Immature natural killer cell (primary cell): ENCODE results near the gene NEK11. TPM values are rescaled to one million over a fixed set of nuclear protein-coding genes. Genes with fewer than 3 reads are reported as not detected.

Experiments used
- DNase-seq, 3 donors: peaks; one replicate each; pipeline ENCODE4 v3.0.0; 2022; ENCODE audit warnings: mixed read lengths in 1 of 3
- H3K27ac Mint-ChIP-seq, 6 donors: one replicate each; pipeline ENCODE4 v1.8.0; 2020; ENCODE audit warnings: mixed read lengths in 6 of 6, mild to moderate bottlenecking in 5 of 6, inconsistent platforms in 4 of 6, moderate library complexity in 3 of 6
- H3K27me3 Mint-ChIP-seq, 3 donors: one replicate each; pipeline ENCODE4 v1.8.0; 2020 to 2021; ENCODE audit warnings: low read depth in 3 of 3, mild to moderate bottlenecking in 3 of 3, mixed read lengths in 3 of 3, moderate library complexity in 3 of 3, inconsistent platforms in 1 of 3
- H3K36me3 Mint-ChIP-seq, 3 donors: one replicate each; pipeline ENCODE4 v1.8.0; 2020; ENCODE audit warnings: mixed read lengths in 3 of 3, inconsistent platforms in 2 of 3, mild to moderate bottlenecking in 2 of 3
- H3K4me1 Mint-ChIP-seq, 2 donors: one replicate each; pipeline ENCODE4 v1.8.0; 2020; ENCODE audit warnings: inconsistent platforms in 2 of 2, mild to moderate bottlenecking in 2 of 2, mixed read lengths in 2 of 2, moderate library complexity in 1 of 2
- H3K4me3 Mint-ChIP-seq, 5 donors: one replicate each; pipeline ENCODE4 v1.8.0; 2020; ENCODE audit warnings: mild to moderate bottlenecking in 5 of 5, mixed read lengths in 5 of 5, inconsistent platforms in 3 of 5, moderate library complexity in 3 of 5
- H3K9me3 Mint-ChIP-seq, 6 donors: one replicate each; pipeline ENCODE4 v1.8.0; 2020; ENCODE audit warnings: mild to moderate bottlenecking in 6 of 6, mixed read lengths in 6 of 6, inconsistent platforms in 4 of 6, moderate library complexity in 3 of 6
- polyA plus RNA-seq, 3 donors: library from polyadenylated mRNA; unstranded; fragments of 300-500 nt; fragmentation: Illumina TruSeq; gene quantifications; one replicate each; pipeline ENCODE4 v1.2.3, GENCODE V29; 2021

Gene NEK11
- polyA plus RNA-seq, 3 donors from 2014 or later: 0.41 to 0.47 TPM; not detected in 1

DNA sequence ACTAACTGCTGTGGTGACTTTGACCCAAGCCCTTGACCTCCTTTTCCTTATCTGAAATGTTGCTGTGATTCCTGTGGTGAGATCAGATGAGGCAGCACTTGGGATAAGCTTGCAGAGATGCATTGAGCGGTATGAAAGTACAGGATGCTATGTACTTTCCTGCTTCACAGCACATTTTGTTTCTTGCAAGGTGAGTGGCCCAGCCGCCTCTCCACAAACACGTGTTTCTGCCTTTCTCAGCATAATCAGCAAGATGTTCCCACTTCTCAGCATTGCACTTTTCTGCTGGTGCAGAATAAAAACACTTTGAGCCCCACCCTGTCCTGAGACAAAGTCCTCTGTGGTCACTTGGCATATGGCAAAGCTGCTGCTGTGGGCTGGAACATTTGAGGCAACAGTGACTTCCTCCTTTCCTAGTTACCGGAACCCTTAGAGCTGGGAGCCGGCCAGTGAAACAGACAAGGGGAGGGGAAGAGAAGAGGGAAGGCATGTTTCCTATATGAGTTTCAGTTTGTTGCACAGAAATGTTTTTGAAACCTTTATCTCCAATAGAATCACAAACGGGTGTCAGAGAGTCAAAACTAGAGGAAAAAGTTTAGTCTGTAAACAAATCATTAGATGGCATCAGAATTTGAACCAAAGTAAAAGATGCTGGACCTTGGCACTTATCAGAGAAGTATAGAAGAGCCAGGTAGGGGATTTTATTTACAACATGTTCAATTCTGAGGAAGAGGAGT is 359.9 kb downstream of the NEK11 start:
- H3K4me3 Mint-ChIP-seq: no peak overlapping the region
- peaks cover 5 to 8% (median 6%) of the 10 kb centered on the region in 3 donors for H3K36me3 Mint-ChIP-seq
- H3K9me3 Mint-ChIP-seq: no peaks in the 10 kb centered on the region
- H3K4me1 Mint-ChIP-seq: peaks cover 15 to 22% of the 10 kb centered on the region in 2 donors
- peaks cover 0 to 3% (median under 1%) of the 10 kb centered on the region in 3 donors for H3K27me3 Mint-ChIP-seq
- H3K27ac Mint-ChIP-seq: peak overlapping the region in 1 of 6 donors; percentile 4
- no peak for DNase-seq

DNA sequence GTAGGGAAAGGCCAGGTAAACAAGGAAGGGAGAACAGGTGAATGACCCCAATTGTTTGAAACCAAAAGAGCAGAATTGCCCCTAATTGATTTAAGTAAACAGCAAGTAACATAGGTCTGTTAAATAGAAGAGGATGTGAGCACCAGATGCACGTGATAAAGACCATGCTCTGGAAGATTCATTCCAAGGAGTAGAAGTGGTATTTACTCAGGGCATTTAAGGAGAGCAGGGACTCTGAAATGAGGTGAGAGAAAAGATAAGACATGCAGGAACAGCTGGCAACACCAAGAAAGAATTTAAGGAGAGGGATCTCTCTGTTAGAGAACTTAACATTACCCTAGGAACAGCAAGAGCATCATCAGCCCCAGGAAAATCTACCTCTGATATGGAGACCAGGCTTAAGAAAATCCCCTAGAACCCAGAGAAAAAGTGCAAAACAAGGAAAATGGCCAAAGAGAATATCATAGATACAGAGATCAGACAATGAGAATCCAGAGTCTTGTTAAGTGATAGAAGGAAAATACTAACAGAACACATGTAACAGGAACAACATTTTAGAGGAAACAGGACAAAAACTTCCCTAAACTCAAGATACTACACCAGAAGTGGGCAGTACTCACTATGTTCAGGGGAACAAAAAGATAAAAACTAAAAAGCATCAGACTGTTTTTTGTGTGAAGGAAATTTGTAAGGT is 361.3 kb downstream of the NEK11 start:
- no peak for DNase-seq
- Mint-ChIP-seq H3K36me3 (peaks cover 5 to 8% (median 6%) of the 10 kb centered on the region in 3 donors), H3K4me1 (peaks cover 5 to 14% of the 10 kb centered on the region in 2 donors), H3K27ac (no peak overlapping the region), H3K4me3 (no peak overlapping the region), H3K9me3 (no peaks in the 10 kb centered on the region), H3K27me3 (peaks cover 0 to 3% (median 0%) of the 10 kb centered on the region in 3 donors)

- peaks cover 0 to 3% (median 0%) of the 10 kb centered on the region in 3 donors for H3K27me3 Mint-ChIP-seq
- H3K36me3 Mint-ChIP-seq: peaks cover 5 to 8% (median 6%) of the 10 kb centered on the region in 3 donors
- no peaks in the 10 kb centered on the region for H3K9me3 Mint-ChIP-seq
- H3K27ac Mint-ChIP-seq: no peak overlapping the region
- DNase-seq: no peak
- peaks cover 5 to 14% of the 10 kb centered on the region in 2 donors for H3K4me1 Mint-ChIP-seq
- no peak overlapping the region for H3K4me3 Mint-ChIP-seq
Observed at GRCh38 chr3:131388490-131388799, 361.8 kb downstream of the NEK11 start.

GRCh38 chr3:131390331-131390730 is 363.7 kb downstream of the NEK11 start:
- Mint-ChIP-seq H3K4me1 (peaks cover 5 to 14% of the 10 kb centered on the region in 2 donors), H3K4me3 (no peak overlapping the region), H3K27ac (no peak overlapping the region), H3K9me3 (no peaks in the 10 kb centered on the region), H3K36me3 (peaks cover 0 to 4% (median 3%) of the 10 kb centered on the region in 3 donors), H3K27me3 (peaks cover 0 to 2% (median 0%) of the 10 kb centered on the region in 3 donors)
- no peak for DNase-seq

- no peak for DNase-seq
- Mint-ChIP-seq H3K4me1 (no peaks in the 10 kb centered on the region), H3K4me3 (no peak overlapping the region), H3K9me3 (no peaks in the 10 kb centered on the region), H3K27me3 (peaks cover 0 to 5% (median 2%) of the 10 kb centered on the region in 3 donors), H3K36me3 (no peaks in the 10 kb centered on the region), H3K27ac (no peak overlapping the region)
Observed at GRCh38 chr3:131393051-131393450, 366.4 kb downstream of the NEK11 start.

DNA sequence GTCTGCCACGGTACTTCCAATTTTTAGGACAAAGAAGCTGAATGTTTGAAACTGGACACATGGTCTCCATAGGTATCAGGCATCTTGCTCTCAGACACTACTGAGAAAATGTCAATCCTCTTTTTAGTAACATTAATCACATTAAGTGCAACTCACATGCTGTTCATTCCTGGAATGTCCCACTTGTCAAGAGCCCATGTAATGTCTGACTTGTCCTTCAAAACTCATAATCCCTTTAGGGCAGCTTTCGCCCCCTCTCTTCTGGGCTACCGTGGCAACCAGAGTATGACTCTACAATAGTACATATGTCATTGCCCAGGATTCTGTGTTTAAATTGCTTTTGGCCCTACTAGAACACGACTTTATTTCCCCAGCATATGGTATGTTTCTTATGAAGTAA is 367.2 kb downstream of the NEK11 start:
- H3K4me1 Mint-ChIP-seq: no peaks in the 10 kb centered on the region
- H3K4me3 Mint-ChIP-seq: no peak overlapping the region
- no peaks in the 10 kb centered on the region for H3K36me3 Mint-ChIP-seq
- no peak overlapping the region for H3K27ac Mint-ChIP-seq
- DNase-seq: no peak
- no peaks in the 10 kb centered on the region for H3K9me3 Mint-ChIP-seq
- peaks cover 0 to 5% (median 2%) of the 10 kb centered on the region in 3 donors for H3K27me3 Mint-ChIP-seq

GRCh38 chr3:131394400-131394799 is 367.7 kb downstream of the NEK11 start:
- no peaks in the 10 kb centered on the region for H3K4me1 Mint-ChIP-seq
- no peak overlapping the region for H3K27ac Mint-ChIP-seq
- no peaks in the 10 kb centered on the region for H3K36me3 Mint-ChIP-seq
- no peak for DNase-seq
- H3K4me3 Mint-ChIP-seq: no peak overlapping the region
- peaks cover 0 to 5% (median 5%) of the 10 kb centered on the region in 3 donors for H3K27me3 Mint-ChIP-seq
- no peaks in the 10 kb centered on the region for H3K9me3 Mint-ChIP-seq

- Mint-ChIP-seq H3K36me3 (no peaks in the 10 kb centered on the region), H3K27me3 (peaks cover 0 to 11% (median 5%) of the 10 kb centered on the region in 3 donors), H3K4me1 (no peaks in the 10 kb centered on the region), H3K27ac (no peak overlapping the region), H3K4me3 (no peak overlapping the region), H3K9me3 (no peaks in the 10 kb centered on the region)
- no peak for DNase-seq
Observed at GRCh38 chr3:131396170-131396569, 369.5 kb downstream of the NEK11 start.

GRCh38 chr3:131397889-131398288 is 371.2 kb downstream of the NEK11 start:
- Mint-ChIP-seq H3K9me3 (no peaks in the 10 kb centered on the region), H3K27me3 (peaks cover 0 to 11% (median 5%) of the 10 kb centered on the region in 3 donors), H3K36me3 (no peaks in the 10 kb centered on the region), H3K4me3 (no peak overlapping the region), H3K27ac (no peak overlapping the region), H3K4me1 (no peaks in the 10 kb centered on the region)
- DNase-seq: no peak

Other genes with a start within 250 kb of the NEK11 start
- 10 to 100 TPM in 2 of 3 donors, 1 to 10 TPM in 1; 7.7 to 14.0 (median 13.8) TPM for gene ATP2C1, start 132.8 kb upstream of the NEK11 start, polyA plus RNA-seq
- gene ASTE1, start 52 bp upstream of the NEK11 start, polyA plus RNA-seq: 10 to 100 TPM; 15.9 to 28.6 (median 21.2) TPM